ENCODE results near the gene GALNT2. TPM values are rescaled to one million over a fixed set of nuclear protein-coding genes. Genes with fewer than 3 reads are reported as not detected.

Gene GALNT2
- total and polyA plus RNA-seq, 10 of the 15 experiments (the other 5 are each of a cell fraction or from before 2014, with no cell fraction given): 0.52 to 27.7 (median 16.3) TPM

GRCh38 chr1:230237805-230238204 lies 170.8 kb downstream of the GALNT2 start:
- in situ Hi-C loops (cut with MboI): no loop called here
- H3K36me3 ChIP-seq (ENCODE audit: control insufficient read depth in 2 of 2, insufficient read depth in 2 of 2, low read length in 1 of 2): peaks cover 6 to 8% of the 10 kb centered on the region in 2 experiments; a peak in 3 of 4 replicates
- intact Hi-C loops (cut with micrococcal nuclease; ENCODE audit: unreplicated experiment): no loop called here
- no peak overlapping the region for H3K27ac ChIP-seq (ENCODE audit: control insufficient read depth, insufficient read depth)
- no peak overlapping the region for H2AFZ ChIP-seq (ENCODE audit: control insufficient read depth, low read depth, low read length)
- no TSS peak for BruUV-seq (replicated peaks)
- no peaks in the 10 kb centered on the region for H3K79me2 ChIP-seq (ENCODE audit: control insufficient read depth, insufficient read depth, low read length)
- ChIA-PET RAD21 (ENCODE audit: unreplicated experiment) (no interaction called here), SMC1A (ENCODE audit: uncharacterized antibody, unreplicated experiment) (interaction anchor here (1.0 to 1.5 kb wide), 2 partner anchors 11 to 12 kb away, joined by 3 to 5 read pairs; no protein-coding TSS in a partner anchor), POLR2A (no interaction called here), CTCF (interaction anchor here (1.0 kb wide), 1 partner anchor 71 kb away, joined by 4 read pairs; no protein-coding TSS in a partner anchor)
- WGBS (ENCODE audit: insufficient coverage, insufficient replicate concordance, low lambda C conversion rate, missing lambda C conversion rate): 98% methylated on average over 5 of the region's 5 CpGs
- DNase-seq (ENCODE audit: low read depth, low spot score) (no peak), FAIRE-seq (no peak), ATAC-seq (no peak)
- no peak overlapping the region for H3K4me3 ChIP-seq
- no peak overlapping the region for H3K4me2 ChIP-seq (ENCODE audit: control insufficient read depth, insufficient read depth)
- no peaks in the 10 kb centered on the region for H4K20me1 ChIP-seq (ENCODE audit: control insufficient read depth, insufficient read depth)
- H3K27me3 ChIP-seq (replicated peaks in 1 of 2; ENCODE audit: control insufficient read depth in 2 of 2, insufficient read depth in 2 of 2, low read length in 1 of 2): no peaks in the 10 kb centered on the region
- H3K9ac ChIP-seq (ENCODE audit: control insufficient read depth, insufficient read depth, low read length): no peak overlapping the region
- H3K9me3 ChIP-seq (replicated peaks; ENCODE audit: control insufficient read depth, insufficient read depth, low read length): no peaks in the 10 kb centered on the region; the same call in 2 of the 3 replicates
- no peaks in the 10 kb centered on the region for H3K4me1 ChIP-seq (ENCODE audit: control insufficient read depth, insufficient read depth, low read length)
- no peak for TF ChIP-seq KLF5 (IDR thresholded peaks at IDR 0.05; ENCODE audit: partially characterized antibody)
- TF ChIP-seq ATF3 (IDR thresholded peaks at IDR 0.05; ENCODE audit: borderline replicate concordance, extremely low read depth, low read depth, low read length): no peak
- no peak for TF ChIP-seq PKNOX1 (IDR thresholded peaks at IDR 0.05)
- TF ChIP-seq IRF4 (IDR thresholded peaks at IDR 0.05; ENCODE audit: low read depth, low read length): no peak
- TF ChIP-seq ZZZ3 (IDR thresholded peaks at IDR 0.05; ENCODE audit: control insufficient read depth, insufficient read length, low read depth): no peak
- no peak for TF ChIP-seq CREM (IDR thresholded peaks at IDR 0.05; ENCODE audit: low read depth)
- no peak for TF ChIP-seq HCFC1 (IDR thresholded peaks at IDR 0.05; ENCODE audit: low read length)
- no peak for TF ChIP-seq TCF3 (IDR thresholded peaks at IDR 0.05; ENCODE audit: borderline replicate concordance, insufficient read depth, low read depth, low read length)
- no peak for TF ChIP-seq E4F1 (IDR thresholded peaks at IDR 0.05; ENCODE audit: borderline replicate concordance, partially characterized antibody)
- TF ChIP-seq USF2 (IDR thresholded peaks at IDR 0.05; ENCODE audit: borderline replicate concordance, low read depth, low read length): no peak
- no peak for TF ChIP-seq NR2C2 (IDR thresholded peaks at IDR 0.05; ENCODE audit: borderline replicate concordance, control insufficient read depth, insufficient read length, low read depth)
- no peak for TF ChIP-seq ZBTB40 (IDR thresholded peaks at IDR 0.05; ENCODE audit: borderline replicate concordance)
- no peak for TF ChIP-seq JUND (IDR thresholded peaks at IDR 0.05; ENCODE audit: low read depth, low read length)
- TF ChIP-seq, protein P1, sequence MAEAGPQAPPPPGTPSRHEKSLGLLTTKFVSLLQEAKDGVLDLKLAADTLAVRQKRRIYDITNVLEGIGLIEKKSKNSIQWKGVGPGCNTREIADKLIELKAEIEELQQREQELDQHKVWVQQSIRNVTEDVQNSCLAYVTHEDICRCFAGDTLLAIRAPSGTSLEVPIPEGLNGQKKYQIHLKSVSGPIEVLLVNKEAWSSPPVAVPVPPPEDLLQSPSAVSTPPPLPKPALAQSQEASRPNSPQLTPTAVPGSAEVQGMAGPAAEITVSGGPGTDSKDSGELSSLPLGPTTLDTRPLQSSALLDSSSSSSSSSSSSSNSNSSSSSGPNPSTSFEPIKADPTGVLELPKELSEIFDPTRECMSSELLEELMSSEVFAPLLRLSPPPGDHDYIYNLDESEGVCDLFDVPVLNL (IDR thresholded peaks at IDR 0.05; ENCODE audit: low read depth, low read length): no peak
